Measurements from ENCODE around the gene USP16. TPM values are rescaled to one million over a fixed set of nuclear protein-coding genes. Genes with fewer than 3 reads are reported as not detected.
A peak's percentile ranks its signal among the peaks of the same experiment; 100 is the strongest.

USP16 gene
- total RNA-seq, 1 experiment from 2014 or later, result 39.3 TPM

DNA sequence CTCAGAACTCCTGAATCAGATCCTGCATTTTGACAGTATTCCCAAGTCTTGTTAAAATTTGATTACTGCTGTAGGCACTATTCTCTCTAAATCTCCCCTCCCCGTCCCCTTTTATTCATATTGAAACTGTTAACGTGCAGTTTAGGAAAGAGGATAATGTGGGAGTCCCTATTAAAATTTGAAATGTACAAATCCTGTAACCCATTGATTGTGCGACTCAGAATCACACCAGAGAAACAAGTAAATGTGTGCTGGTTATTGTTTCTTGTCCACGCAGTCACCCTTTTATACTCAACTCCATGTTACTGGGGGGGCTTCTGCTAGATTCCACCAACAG, 31.2 kb upstream of the USP16 start:
- peaks cover 18% of the 10 kb centered on the region for H3K4me1 Mint-ChIP-seq (ENCODE audit: insufficient read depth, unreplicated experiment)
- peaks cover 1% of the 10 kb centered on the region for H3K36me3 Mint-ChIP-seq (ENCODE audit: insufficient read depth, unreplicated experiment)
- peak overlapping the region; percentile 95 for H3K4me3 Mint-ChIP-seq (ENCODE audit: unreplicated experiment)
- POLR2A ChIA-PET, result interaction anchor here (0.6 to 3.1 kb wide), 13 partner anchors 9 to 1677 kb away, joined by 3 to 79 read pairs (median 4); partner anchors contain the start of genes CCT8, RWDD2B and USP16
- H3K9me3 Mint-ChIP-seq (ENCODE audit: unreplicated experiment), result no peaks in the 10 kb centered on the region
- intact Hi-C loops (cut with micrococcal nuclease), result loop anchor here (2.0 kb wide), 1 partner anchor 32 kb away; the partner anchor contains the start of gene USP16
- H3K27me3 Mint-ChIP-seq (ENCODE audit: insufficient read depth, unreplicated experiment), result no peaks in the 10 kb centered on the region
- TF ChIP-seq, protein P1, sequence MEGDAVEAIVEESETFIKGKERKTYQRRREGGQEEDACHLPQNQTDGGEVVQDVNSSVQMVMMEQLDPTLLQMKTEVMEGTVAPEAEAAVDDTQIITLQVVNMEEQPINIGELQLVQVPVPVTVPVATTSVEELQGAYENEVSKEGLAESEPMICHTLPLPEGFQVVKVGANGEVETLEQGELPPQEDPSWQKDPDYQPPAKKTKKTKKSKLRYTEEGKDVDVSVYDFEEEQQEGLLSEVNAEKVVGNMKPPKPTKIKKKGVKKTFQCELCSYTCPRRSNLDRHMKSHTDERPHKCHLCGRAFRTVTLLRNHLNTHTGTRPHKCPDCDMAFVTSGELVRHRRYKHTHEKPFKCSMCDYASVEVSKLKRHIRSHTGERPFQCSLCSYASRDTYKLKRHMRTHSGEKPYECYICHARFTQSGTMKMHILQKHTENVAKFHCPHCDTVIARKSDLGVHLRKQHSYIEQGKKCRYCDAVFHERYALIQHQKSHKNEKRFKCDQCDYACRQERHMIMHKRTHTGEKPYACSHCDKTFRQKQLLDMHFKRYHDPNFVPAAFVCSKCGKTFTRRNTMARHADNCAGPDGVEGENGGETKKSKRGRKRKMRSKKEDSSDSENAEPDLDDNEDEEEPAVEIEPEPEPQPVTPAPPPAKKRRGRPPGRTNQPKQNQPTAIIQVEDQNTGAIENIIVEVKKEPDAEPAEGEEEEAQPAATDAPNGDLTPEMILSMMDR (IDR thresholded peaks at IDR 0.05; ENCODE audit: unreplicated experiment), result no peak
- TSS peak; percentile 99 for BruUV-seq (replicated peaks)
- peak overlapping the region; percentile 99 for H3K27ac Mint-ChIP-seq (ENCODE audit: low read depth, unreplicated experiment)
- no peak for DNase-seq (ENCODE audit: unreplicated experiment)
- CTCF ChIA-PET, result interaction anchor here (1.2 kb wide), 1 partner anchor 10 kb away, joined by 3 read pairs; no protein-coding TSS in a partner anchor

DNA sequence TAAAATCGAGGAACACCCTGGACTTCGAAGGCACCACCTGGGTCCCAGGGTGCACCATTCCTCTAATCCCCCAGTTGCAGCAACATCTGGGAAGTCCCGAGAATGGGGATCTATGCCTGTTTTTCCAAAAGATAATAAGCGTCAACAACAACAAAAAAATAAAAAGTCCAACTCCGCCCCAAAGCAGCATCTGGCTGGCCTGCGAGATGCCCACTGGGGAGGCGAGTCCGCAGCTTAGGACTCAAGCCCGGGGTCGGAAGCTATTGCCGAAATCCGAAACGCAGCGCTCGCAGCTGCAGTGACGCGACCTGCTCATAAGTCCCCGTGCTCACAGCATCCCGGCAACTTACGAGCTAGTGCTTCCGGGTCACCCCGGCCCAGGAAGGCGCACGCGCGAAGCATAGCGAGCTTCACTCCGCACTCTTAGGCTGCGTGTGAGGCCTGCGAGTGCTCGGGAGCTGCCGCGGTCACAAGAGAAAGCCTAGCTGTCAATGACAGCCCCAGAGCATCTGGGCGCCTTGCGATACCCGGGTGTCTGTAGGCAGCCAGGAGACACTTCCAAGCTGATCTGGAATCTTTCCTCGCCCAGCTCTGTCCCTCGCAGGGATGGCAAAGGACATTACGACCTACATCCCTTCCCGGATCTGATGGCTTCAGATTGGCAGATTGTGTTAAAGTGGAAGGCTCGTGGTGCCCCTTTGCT, 21.9 kb upstream of the USP16 start:
- H3K4me3 Mint-ChIP-seq (ENCODE audit: unreplicated experiment), result peak overlapping the region; percentile 78
- ChIA-PET POLR2A (interaction anchor here (0.7 to 5.4 kb wide), 12 partner anchors 9 to 179 kb away, joined by 3 to 89 read pairs (median 8); partner anchors contain the start of genes CCT8, LTN1, RWDD2B and USP16), CTCF (interaction anchor here (0.6 to 0.8 kb wide), 4 partner anchors 16 to 357 kb away, joined by 3 to 4 read pairs (median 3); partner anchors contain the start of gene RWDD2B)
- no peaks in the 10 kb centered on the region for H3K27me3 Mint-ChIP-seq (ENCODE audit: insufficient read depth, unreplicated experiment)
- H3K4me1 Mint-ChIP-seq (ENCODE audit: insufficient read depth, unreplicated experiment), result no peaks in the 10 kb centered on the region
- TF ChIP-seq, protein P1 (IDR thresholded peaks at IDR 0.05; ENCODE audit: unreplicated experiment), result no peak
- no peaks in the 10 kb centered on the region for H3K9me3 Mint-ChIP-seq (ENCODE audit: unreplicated experiment)
- intact Hi-C loops (cut with micrococcal nuclease), result loop anchor here (1.0 kb wide), 1 partner anchor 10 kb away; the partner anchor contains the start of gene LTN1
- BruUV-seq (replicated peaks), result no TSS peak
- DNase-seq (ENCODE audit: unreplicated experiment), result peak; percentile 94
- peak overlapping the region; percentile 91 for H3K27ac Mint-ChIP-seq (ENCODE audit: low read depth, unreplicated experiment)
- H3K36me3 Mint-ChIP-seq (ENCODE audit: insufficient read depth, unreplicated experiment), result peaks cover 25% of the 10 kb centered on the region

DNA sequence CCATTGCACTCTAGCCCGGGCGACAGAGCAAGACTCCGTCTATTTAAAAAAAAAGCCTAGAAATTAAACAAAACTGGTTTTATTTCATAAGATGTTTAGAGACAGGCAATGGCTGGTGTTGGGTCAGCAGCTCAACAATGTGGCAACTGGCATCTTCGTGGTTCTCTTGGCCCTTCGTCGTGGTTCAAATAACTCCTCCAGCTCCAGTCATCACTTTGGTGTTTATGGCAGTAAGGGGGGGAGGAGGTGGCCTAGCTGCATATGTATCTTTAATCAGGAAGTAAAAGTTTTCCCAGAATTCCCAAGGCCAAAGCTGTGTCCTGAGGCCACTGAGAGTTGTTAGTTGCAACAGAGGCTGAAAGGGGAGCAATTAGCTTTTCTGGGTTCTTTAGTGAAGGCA, 18.8 kb upstream of the USP16 start:
- H3K4me1 Mint-ChIP-seq (ENCODE audit: insufficient read depth, unreplicated experiment), result no peaks in the 10 kb centered on the region
- intact Hi-C loops (cut with micrococcal nuclease), result no loop called here
- no TSS peak for BruUV-seq (replicated peaks)
- ChIA-PET CTCF (interaction anchor here (0.6 kb wide), 1 partner anchor 28 kb away, joined by 3 read pairs; no protein-coding TSS in a partner anchor), POLR2A (interaction anchor here (0.6 to 5.4 kb wide), 6 partner anchors 8 to 20 kb away, joined by 3 to 76 read pairs (median 4); partner anchors contain the start of genes RWDD2B and USP16)
- H3K27ac Mint-ChIP-seq (ENCODE audit: low read depth, unreplicated experiment), result no peak overlapping the region
- TF ChIP-seq, protein P1 (IDR thresholded peaks at IDR 0.05; ENCODE audit: unreplicated experiment), result no peak
- no peaks in the 10 kb centered on the region for H3K9me3 Mint-ChIP-seq (ENCODE audit: unreplicated experiment)
- H3K27me3 Mint-ChIP-seq (ENCODE audit: insufficient read depth, unreplicated experiment), result no peaks in the 10 kb centered on the region
- no peak overlapping the region for H3K4me3 Mint-ChIP-seq (ENCODE audit: unreplicated experiment)
- H3K36me3 Mint-ChIP-seq (ENCODE audit: insufficient read depth, unreplicated experiment), result peaks cover 35% of the 10 kb centered on the region
- no peak for DNase-seq (ENCODE audit: unreplicated experiment)

DNA sequence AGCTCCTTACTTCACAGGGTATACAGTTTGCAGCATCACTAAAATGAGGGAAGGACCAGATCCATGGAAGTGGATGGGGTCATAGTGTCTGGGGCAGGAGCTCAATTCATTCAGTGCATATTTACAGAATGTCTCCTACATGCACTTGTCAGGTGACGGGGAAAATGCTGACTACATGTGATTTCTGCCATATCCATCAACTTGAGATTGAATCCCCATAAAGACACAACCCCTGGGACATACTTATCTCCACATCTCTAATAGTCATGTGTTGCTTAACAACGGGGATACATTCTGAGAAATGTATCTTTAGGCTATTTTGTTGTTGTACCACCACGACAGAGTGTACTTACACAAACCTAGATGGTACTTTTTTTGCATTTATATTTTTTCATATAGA, 17.3 kb upstream of the USP16 start:
- Mint-ChIP-seq H3K4me1 (ENCODE audit: insufficient read depth, unreplicated experiment) (no peaks in the 10 kb centered on the region), H3K4me3 (ENCODE audit: unreplicated experiment) (no peak overlapping the region), H3K27me3 (ENCODE audit: insufficient read depth, unreplicated experiment) (no peaks in the 10 kb centered on the region), H3K9me3 (ENCODE audit: unreplicated experiment) (no peaks in the 10 kb centered on the region), H3K27ac (ENCODE audit: low read depth, unreplicated experiment) (no peak overlapping the region), H3K36me3 (ENCODE audit: insufficient read depth, unreplicated experiment) (peaks cover 35% of the 10 kb centered on the region)
- no peak for DNase-seq (ENCODE audit: unreplicated experiment)
- TF ChIP-seq, protein P1 (IDR thresholded peaks at IDR 0.05; ENCODE audit: unreplicated experiment), result no peak
- intact Hi-C loops (cut with micrococcal nuclease), result no loop called here
- POLR2A ChIA-PET, result interaction anchor here (2.2 to 5.4 kb wide), 2 partner anchors 11 to 17 kb away, joined by 8 to 76 read pairs; partner anchors contain the start of gene RWDD2B
- BruUV-seq (replicated peaks), result no TSS peak
- CTCF ChIA-PET, result no interaction called here

Measured in MCF 10A (cell line).